CD4-positive, alpha-beta T cell (primary cell): ENCODE data around the gene ATXN1. TPM values are rescaled to one million over a fixed set of nuclear protein-coding genes. Genes with fewer than 3 reads are reported as not detected.
"Not testable (repeated sequence)": the region's sequence is repeated elsewhere in the genome, so short reads cannot be mapped to it uniquely, and the experiment has no call there.

ENCODE experiments used
- ATAC-seq: fragments of 200-7000 bp; cut with Tn5 transposase; one replicate; pipeline ENCODE4 v1.10.0; 2022; ENCODE audit warnings: mild to moderate bottlenecking; ENCODE audit not compliant: poor library complexity
- CTCF ChIA-PET: fragments of 350-600 bp; sonication (Branson Sonifier 250); formaldehyde crosslinking; loops from one replicate; lab custom pipeline; 2021; ENCODE audit warnings: antibody characterized with exemption, inconsistent platforms; lab: Charles Lee
- POLR2A ChIA-PET: fragments of 350-600 bp; sonication (Branson Sonifier 250); formaldehyde crosslinking; loops from one replicate; lab custom pipeline; 2021; ENCODE audit warnings: antibody characterized with exemption, inconsistent platforms; lab: Charles Lee
- DNase-seq, 14 experiments: peaks; one replicate each; pipeline ENCODE4 v3.0.0-alpha.2; 2013 to 2020; ENCODE audit warnings: mixed read lengths in 2 of 14
- H3K27ac ChIP-seq, 2 donors: one replicate each; pipeline versions ENCODE4 v1.5.1 to v1.7.0; 2013; ENCODE audit warnings: low read length in 2 of 2, low read depth in 1 of 2, mild to moderate bottlenecking in 1 of 2
- H3K27me3 ChIP-seq, 2 experiments: 1 replicate in 1 of 2; 2 replicates in 1 of 2; pipeline versions ENCODE4 v1.6.1 to v1.7.0; 2013; ENCODE audit warnings: low read length in 2 of 2, control low read depth in 1 of 2, mild to moderate bottlenecking in 1 of 2, moderate library complexity in 1 of 2; ENCODE audit not compliant: insufficient read depth in 2 of 2, control insufficient read depth in 1 of 2
- H3K36me3 ChIP-seq: one replicate; pipeline ENCODE4 v1.6.1; 2013; ENCODE audit warnings: low read length, control low read depth; ENCODE audit not compliant: insufficient read depth
- H3K4me1 ChIP-seq: one replicate; pipeline ENCODE4 v1.6.1; 2013; ENCODE audit warnings: low read length, control low read depth; ENCODE audit not compliant: insufficient read depth
- H3K4me3 ChIP-seq: one replicate; pipeline ENCODE4 v1.5.1; 2013; ENCODE audit warnings: mild to moderate bottlenecking, low read length, moderate library complexity
- H3K9me3 ChIP-seq, 2 experiments: 1 replicate in 1 of 2; 2 replicates in 1 of 2; pipeline versions ENCODE4 v1.6.1 to v1.7.0; 2013; ENCODE audit warnings: low read length in 2 of 2, mild to moderate bottlenecking in 2 of 2, control low read depth in 1 of 2, moderate library complexity in 1 of 2; ENCODE audit not compliant: control insufficient read depth in 1 of 2, insufficient read depth in 1 of 2
- H3K27ac Mint-ChIP-seq: one replicate; pipeline ENCODE4 v1.8.0; 2020; ENCODE audit warnings: mixed read lengths
- H3K27me3 Mint-ChIP-seq: one replicate; pipeline ENCODE4 v1.8.0; 2021; ENCODE audit warnings: mixed read lengths
- H3K36me3 Mint-ChIP-seq: one replicate; pipeline ENCODE4 v1.8.0; 2021; ENCODE audit warnings: low read depth, mixed read lengths
- H3K4me1 Mint-ChIP-seq: one replicate; pipeline ENCODE4 v1.8.0; 2021; ENCODE audit warnings: low read depth, mixed read lengths
- H3K4me3 Mint-ChIP-seq: one replicate; pipeline ENCODE4 v1.8.0; 2020; ENCODE audit warnings: mild to moderate bottlenecking, mixed read lengths
- H3K9me3 Mint-ChIP-seq: one replicate; pipeline ENCODE4 v1.8.0; 2020; ENCODE audit warnings: mixed read lengths
- intact Hi-C, 2 experiments: fragments of 100-400 bp; cut with DNase I in 1 of 2; cut with micrococcal nuclease in 1 of 2; formaldehyde crosslinking; loops; one replicate each; pipeline versions ENCODE4 v1.15.1 to v1.9.0; 2023 to 2025; cut with DNase I, micrococcal nuclease
- total RNA-seq, 174 experiments: library from RNA in 2 of 174; stranded (reverse) in 2 of 174; gene quantifications; one replicate each; pipeline ENCODE4 v1.2.3 and lab custom pipeline; 2021 to 2026
- TF ChIP-seq, protein P1 (sequence below): fragments of 200-600 bp; IDR thresholded peaks from one replicate; pipeline ENCODE4 v1.8.0; 2022; ENCODE audit warnings: antibody characterized with exemption, mild to moderate bottlenecking

ATXN1 gene
- total RNA-seq, 2 experiments from 2014 or later = 74.2 to 76.7 TPM

DNA sequence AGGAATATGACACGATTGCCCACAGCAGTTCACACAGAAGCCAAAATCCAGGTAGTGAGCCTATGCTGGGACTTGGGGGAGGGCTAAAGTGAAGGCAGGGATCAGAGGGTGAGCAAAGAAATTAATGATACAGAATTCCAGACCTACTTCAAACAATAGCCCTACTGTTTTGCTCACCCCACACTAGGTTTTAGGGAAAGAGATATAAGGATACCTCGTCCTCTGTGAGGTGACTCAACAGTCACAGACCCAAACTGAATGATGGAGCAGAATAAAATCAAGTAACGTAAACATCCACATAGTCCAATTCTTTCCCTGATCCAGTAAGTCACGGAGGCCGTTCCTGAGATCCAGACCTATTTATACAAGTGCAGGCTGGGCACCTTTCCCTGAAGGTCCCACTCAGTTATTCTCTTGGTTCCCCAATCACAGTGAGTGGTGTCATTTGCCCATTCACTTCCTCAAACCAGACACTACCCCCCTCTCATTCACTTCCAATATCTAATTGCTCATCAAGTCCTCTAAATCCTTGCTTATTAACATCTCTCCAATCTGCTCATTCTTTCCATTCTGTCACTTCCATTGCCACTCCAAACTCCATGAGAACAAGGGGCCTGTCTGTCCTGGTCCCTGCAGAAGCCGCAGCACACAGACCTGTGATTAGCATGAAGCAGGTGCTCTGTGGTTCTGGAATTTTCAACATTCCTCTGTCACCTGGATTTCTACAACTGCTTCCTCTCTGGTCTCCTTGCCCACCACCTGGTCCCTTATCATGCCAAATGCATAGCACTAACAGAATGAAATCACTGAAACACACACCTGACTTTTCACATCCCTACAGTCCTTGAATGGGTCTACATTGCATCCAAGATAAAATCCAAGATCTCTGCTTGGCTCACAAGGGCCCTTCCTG lies 55.9 kb downstream of the ATXN1 start:
- no peak overlapping the region for H3K27ac Mint-ChIP-seq
- DNase-seq (no peak), ATAC-seq (no peak)
- intact Hi-C loops = no loop called here
- TF ChIP-seq, protein P1, sequence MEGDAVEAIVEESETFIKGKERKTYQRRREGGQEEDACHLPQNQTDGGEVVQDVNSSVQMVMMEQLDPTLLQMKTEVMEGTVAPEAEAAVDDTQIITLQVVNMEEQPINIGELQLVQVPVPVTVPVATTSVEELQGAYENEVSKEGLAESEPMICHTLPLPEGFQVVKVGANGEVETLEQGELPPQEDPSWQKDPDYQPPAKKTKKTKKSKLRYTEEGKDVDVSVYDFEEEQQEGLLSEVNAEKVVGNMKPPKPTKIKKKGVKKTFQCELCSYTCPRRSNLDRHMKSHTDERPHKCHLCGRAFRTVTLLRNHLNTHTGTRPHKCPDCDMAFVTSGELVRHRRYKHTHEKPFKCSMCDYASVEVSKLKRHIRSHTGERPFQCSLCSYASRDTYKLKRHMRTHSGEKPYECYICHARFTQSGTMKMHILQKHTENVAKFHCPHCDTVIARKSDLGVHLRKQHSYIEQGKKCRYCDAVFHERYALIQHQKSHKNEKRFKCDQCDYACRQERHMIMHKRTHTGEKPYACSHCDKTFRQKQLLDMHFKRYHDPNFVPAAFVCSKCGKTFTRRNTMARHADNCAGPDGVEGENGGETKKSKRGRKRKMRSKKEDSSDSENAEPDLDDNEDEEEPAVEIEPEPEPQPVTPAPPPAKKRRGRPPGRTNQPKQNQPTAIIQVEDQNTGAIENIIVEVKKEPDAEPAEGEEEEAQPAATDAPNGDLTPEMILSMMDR = no peak
- no peaks in the 10 kb centered on the region for H3K36me3 Mint-ChIP-seq
- no peaks in the 10 kb centered on the region for H3K27me3 Mint-ChIP-seq
- POLR2A ChIA-PET = interaction anchor here (1.3 kb wide), 1 partner anchor 54 kb away, joined by 5 read pairs; no protein-coding TSS in a partner anchor
- H3K9me3 ChIP-seq = no peaks in the 10 kb centered on the region
- H3K36me3 ChIP-seq = no peaks in the 10 kb centered on the region
- H3K27ac ChIP-seq = no peak overlapping the region
- H3K27me3 ChIP-seq = no peaks in the 10 kb centered on the region
- CTCF ChIA-PET = interaction anchor here (1.5 kb wide), 1 partner anchor 56 kb away, joined by 4 read pairs; the partner anchor contains the start of gene ATXN1
- H3K9me3 Mint-ChIP-seq = no peaks in the 10 kb centered on the region
- H3K4me3 Mint-ChIP-seq = peak overlapping the region; percentile 25
- peaks cover 42% of the 10 kb centered on the region for H3K4me1 ChIP-seq
- H3K4me1 Mint-ChIP-seq = peaks cover 50% of the 10 kb centered on the region
- H3K4me3 ChIP-seq = no peak overlapping the region

DNA sequence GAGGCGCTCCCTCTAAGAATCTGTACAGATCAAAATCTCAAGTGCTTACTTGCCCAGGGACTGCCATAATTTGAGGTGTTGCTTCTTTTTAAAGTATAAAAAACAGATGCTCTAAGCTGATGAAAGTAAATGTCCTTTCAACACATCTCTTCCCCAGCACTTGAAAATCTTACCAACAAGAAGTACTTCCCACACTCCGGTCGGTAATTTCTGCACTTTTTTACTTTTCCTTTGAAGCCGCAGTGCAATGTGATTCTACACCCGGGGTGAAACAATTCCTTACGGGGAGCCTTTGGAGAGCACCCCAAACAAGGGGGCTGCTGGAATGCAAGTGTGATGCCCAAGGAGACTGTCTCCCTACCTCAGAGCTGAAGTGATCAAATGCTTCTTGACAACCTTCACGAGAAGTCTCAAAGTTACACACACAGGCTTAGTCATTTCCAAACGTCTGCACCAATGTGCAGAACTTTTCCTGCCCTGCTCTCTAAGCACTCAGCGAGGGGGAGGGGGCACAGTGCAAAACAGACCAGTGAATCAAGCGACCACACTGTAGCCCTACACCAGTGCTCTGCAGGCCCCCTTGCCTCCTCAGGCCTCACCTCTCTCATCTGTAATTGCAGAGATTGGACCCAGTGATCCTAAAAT lies 56.7 kb downstream of the ATXN1 start:
- H3K9me3 ChIP-seq = no peaks in the 10 kb centered on the region
- H3K27ac Mint-ChIP-seq = peak overlapping the region; percentile 80
- intact Hi-C loops = no loop called here

DNA sequence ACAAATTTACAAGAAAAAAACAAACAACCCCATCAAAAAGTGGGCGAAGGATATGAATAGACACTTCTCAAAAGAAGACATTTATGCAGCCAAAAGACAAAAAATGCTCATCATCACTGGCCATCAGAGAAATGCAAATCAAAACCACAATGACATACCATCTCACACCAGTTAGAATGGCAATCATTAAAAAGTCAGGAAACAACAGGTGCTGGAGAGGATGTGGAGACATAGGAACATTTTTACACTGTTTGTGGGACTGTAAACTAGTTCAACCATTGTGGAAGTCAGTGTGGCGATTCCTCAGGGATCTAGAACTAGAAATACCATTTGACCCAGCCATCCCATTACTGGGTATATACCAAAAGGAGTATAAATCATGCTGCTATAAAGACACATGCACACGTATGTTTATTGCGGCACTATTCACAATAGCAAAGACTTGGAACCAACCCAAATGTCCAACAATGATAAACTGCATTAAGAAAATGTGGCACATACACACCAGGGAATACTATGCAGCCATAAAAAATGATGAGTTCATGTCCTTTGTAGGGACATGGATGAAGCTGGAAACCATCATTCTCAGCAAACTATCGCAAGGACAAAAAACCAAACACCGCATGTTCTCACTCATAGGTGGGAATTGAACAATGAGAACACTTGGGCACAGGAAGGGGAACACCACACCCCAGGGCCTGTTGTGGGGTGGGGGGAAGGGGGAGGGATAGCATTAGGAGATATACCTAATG lies 58.5 kb downstream of the ATXN1 start:
- CTCF ChIA-PET, DNase-seq, H3K27me3 ChIP-seq, H3K36me3 Mint-ChIP-seq, ATAC-seq, intact Hi-C loops, H3K9me3 Mint-ChIP-seq, H3K4me3 ChIP-seq, H3K27me3 Mint-ChIP-seq, H3K27ac ChIP-seq, H3K4me3 Mint-ChIP-seq, H3K36me3 ChIP-seq, H3K9me3 ChIP-seq, H3K27ac Mint-ChIP-seq, POLR2A ChIA-PET: not testable (repeated sequence)
- peaks cover 76% of the 10 kb centered on the region for H3K4me1 Mint-ChIP-seq
- peaks cover 56% of the 10 kb centered on the region for H3K4me1 ChIP-seq

More for the DNA sequence above, 56.7 kb downstream of the ATXN1 start:
- Histone ChIP-seq H3K27ac (peak overlapping the region in 1 of 2 donors; percentile 22), H3K4me3 (peak overlapping the region; percentile 42), H3K4me1 (peaks cover 48% of the 10 kb centered on the region), H3K36me3 (no peaks in the 10 kb centered on the region), H3K27me3 (no peaks in the 10 kb centered on the region)
- ChIA-PET CTCF (interaction anchor here (1.5 kb wide), 1 partner anchor 57 kb away, joined by 4 read pairs; the partner anchor contains the start of gene ATXN1), POLR2A (interaction anchor here (1.0 to 1.3 kb wide), 2 partner anchors 53 to 55 kb away, joined by 3 to 5 read pairs; no protein-coding TSS in a partner anchor)
- TF ChIP-seq, protein P1 = no peak
- peak overlapping the region; percentile 80 for H3K4me3 Mint-ChIP-seq
- peak in 7 of 14 experiments; percentile 20 to 55 (median 36) for DNase-seq
- no peaks in the 10 kb centered on the region for H3K27me3 Mint-ChIP-seq
- peak; percentile 31 for ATAC-seq
- no peaks in the 10 kb centered on the region for H3K9me3 Mint-ChIP-seq
- H3K4me1 Mint-ChIP-seq = peaks cover 58% of the 10 kb centered on the region
- no peaks in the 10 kb centered on the region for H3K36me3 Mint-ChIP-seq
